ENCODE measurements around the gene COQ8A. TPM values are rescaled to one million over a fixed set of nuclear protein-coding genes. Genes with fewer than 3 reads are reported as not detected.

The COQ8A gene
- polyA plus RNA-seq, 6 donors from 2014 or later, result 35.7 to 63.4 (median 53.9) TPM

DNA sequence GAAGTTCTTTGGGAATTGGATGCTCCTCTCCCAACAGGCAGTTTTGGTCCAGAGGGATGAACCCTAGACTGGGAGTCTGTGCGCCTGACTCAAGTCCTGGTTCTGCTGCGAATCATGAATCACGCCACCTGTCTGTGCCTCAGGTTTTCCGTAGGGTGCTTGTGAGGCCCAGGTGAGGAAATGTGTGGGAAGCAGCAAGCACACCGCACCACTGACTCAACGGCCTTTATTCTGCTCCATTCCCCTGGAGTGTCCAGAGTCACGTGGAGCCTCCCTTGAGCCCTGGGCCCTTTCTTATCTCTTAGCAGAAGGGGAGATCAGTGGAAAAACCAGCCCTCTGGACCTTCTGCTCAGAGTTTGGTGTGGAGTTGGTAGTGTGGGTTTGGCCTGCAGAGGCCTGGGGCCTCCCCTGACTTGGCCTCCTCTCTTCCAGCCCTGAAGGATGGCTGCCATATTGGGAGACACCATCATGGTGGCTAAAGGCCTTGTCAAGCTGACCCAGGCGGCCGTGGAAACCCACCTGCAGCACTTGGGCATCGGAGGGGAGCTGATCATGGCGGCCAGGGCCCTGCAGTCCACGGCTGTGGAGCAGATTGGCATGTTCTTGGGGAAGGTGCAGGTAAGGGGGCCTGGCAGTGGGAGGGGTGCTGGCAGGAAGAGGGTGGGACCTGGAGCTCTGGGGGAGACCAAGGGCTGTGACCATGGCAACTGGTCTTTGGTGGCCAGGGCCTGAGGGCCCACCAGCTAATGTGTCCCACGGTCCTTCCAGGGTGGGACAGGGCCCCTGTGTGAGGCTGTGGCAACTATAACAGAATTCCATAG lies 21.1 kb downstream of the COQ8A start:
- H3K36me3 Mint-ChIP-seq, result peaks cover 0 to 2% of the 10 kb centered on the region in 2 donors
- ATAC-seq (ENCODE audit: low read depth in 2 of 2), result no peak
- H3K4me1 Mint-ChIP-seq, result peaks cover 52 to 68% (median 68%) of the 10 kb centered on the region in 3 donors
- H3K27ac Mint-ChIP-seq, result no peak overlapping the region
- H3K27me3 Mint-ChIP-seq, result no peaks in the 10 kb centered on the region
- H3K4me3 Mint-ChIP-seq, result no peak overlapping the region
- H3K9me3 Mint-ChIP-seq, result peaks cover 0 to 3% (median 0%) of the 10 kb centered on the region in 7 donors
- no peak for DNase-seq

- Mint-ChIP-seq H3K27ac (peak overlapping the region in 5 of 6 donors; percentile 30 to 70 (median 43)), H3K36me3 (peaks cover 9 to 14% of the 10 kb centered on the region in 2 donors), H3K4me3 (peak overlapping the region in 3 of 8 donors; percentile 35 to 80 (median 36)), H3K4me1 (peaks cover 47 to 67% (median 64%) of the 10 kb centered on the region in 3 donors), H3K27me3 (no peaks in the 10 kb centered on the region), H3K9me3 (no peaks in the 10 kb centered on the region)
- DNase-seq (no peak), ATAC-seq (ENCODE audit: low read depth in 2 of 2) (no peak)
These were observed 22.6 kb downstream of the COQ8A start for GRCh38 chr1:226962421-226963391.

DNA sequence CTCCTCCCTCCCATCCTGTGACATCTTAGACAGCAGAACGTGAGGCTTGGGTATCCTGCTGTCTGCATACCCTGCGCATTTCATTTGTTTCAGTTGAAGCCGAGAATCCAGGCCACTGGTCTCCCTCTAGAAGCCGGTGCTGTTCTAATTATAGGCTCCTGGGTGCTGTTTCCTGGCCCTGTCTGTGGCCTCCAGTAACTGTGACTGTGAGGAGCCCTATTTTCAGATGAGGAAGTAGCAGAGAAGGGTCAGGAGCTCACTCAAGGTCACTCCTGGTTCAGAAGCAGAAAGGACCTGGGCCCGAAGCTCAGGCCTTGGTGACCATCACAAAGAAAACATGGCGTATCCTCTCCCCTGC lies 24.0 kb downstream of the COQ8A start:
- DNase-seq (no peak), ATAC-seq (ENCODE audit: low read depth in 2 of 2) (no peak)
- Mint-ChIP-seq H3K4me1 (peaks cover 35 to 57% (median 56%) of the 10 kb centered on the region in 3 donors), H3K27me3 (no peaks in the 10 kb centered on the region), H3K27ac (peak overlapping the region in 5 of 6 donors; percentile 36 to 96 (median 74)), H3K4me3 (peak overlapping the region in 5 of 8 donors; percentile 37 to 84 (median 65)), H3K9me3 (no peaks in the 10 kb centered on the region), H3K36me3 (peaks cover 18 to 22% of the 10 kb centered on the region in 2 donors)

- H3K4me1 Mint-ChIP-seq, result peaks cover 32 to 49% (median 48%) of the 10 kb centered on the region in 3 donors
- peaks cover 0 to 1% (median 0%) of the 10 kb centered on the region in 7 donors for H3K9me3 Mint-ChIP-seq
- H3K4me3 Mint-ChIP-seq, result peak overlapping the region in 1 of 8 donors; percentile 62
- H3K27me3 Mint-ChIP-seq, result no peaks in the 10 kb centered on the region
- DNase-seq, result no peak
- H3K36me3 Mint-ChIP-seq, result peaks cover 26 to 30% of the 10 kb centered on the region in 2 donors
- ATAC-seq (ENCODE audit: low read depth in 2 of 2), result no peak
- peak overlapping the region in 2 of 6 donors; percentile 37 to 65 for H3K27ac Mint-ChIP-seq
These were observed 24.8 kb downstream of the COQ8A start for GRCh38 chr1:226964611-226965486.

DNA sequence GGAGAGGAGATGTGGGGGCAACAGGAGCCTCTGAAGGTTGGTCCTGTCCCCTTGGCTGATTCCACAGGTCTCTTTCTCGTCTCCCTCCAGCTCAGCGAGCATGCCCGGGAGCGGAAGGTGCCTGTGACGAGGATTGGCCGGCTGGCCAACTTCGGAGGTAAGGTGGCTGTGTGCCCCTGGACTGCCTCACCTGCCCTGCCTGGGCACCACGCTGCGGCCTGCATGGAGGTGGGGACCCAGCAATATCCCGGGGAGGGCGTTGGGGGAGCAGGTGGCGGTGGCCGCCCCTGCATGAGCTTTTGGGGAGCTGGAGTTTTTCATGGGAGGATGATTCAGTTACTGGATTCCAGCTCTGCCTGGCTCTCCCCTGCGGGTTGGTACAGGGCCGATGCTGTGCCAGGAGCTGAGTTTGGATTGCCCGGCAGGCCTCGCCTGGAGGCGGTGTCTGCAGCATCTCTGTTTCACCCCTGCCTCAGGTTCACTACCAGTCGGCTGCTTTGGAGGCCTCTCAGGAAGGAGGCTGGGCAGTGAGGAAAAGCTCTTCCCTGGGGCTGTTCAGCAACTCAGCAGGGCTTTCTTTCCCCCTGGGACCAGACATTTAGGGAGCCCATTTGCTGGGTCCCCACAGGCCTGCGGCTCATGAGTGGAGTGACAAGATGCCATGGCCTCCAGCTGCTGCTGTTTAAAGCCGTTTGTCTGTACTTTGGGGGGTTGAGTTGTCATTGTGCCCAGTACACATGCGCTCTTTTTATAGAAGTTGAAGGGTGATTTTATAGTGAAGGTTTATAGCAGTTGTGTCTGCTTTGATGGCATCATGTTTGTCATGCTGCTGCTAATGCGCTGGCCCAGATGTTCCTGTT lies 25.7 kb downstream of the COQ8A start:
- H3K36me3 Mint-ChIP-seq, result peaks cover 28 to 33% of the 10 kb centered on the region in 2 donors
- ATAC-seq (ENCODE audit: low read depth in 2 of 2) (no peak), DNase-seq (no peak)
- peaks cover 0 to 1% (median 0%) of the 10 kb centered on the region in 7 donors for H3K9me3 Mint-ChIP-seq
- no peak overlapping the region for H3K4me3 Mint-ChIP-seq
- peaks cover 29 to 43% (median 42%) of the 10 kb centered on the region in 3 donors for H3K4me1 Mint-ChIP-seq
- H3K27ac Mint-ChIP-seq, result peak overlapping the region in 2 of 6 donors; percentile 24 to 70
- no peaks in the 10 kb centered on the region for H3K27me3 Mint-ChIP-seq

DNA sequence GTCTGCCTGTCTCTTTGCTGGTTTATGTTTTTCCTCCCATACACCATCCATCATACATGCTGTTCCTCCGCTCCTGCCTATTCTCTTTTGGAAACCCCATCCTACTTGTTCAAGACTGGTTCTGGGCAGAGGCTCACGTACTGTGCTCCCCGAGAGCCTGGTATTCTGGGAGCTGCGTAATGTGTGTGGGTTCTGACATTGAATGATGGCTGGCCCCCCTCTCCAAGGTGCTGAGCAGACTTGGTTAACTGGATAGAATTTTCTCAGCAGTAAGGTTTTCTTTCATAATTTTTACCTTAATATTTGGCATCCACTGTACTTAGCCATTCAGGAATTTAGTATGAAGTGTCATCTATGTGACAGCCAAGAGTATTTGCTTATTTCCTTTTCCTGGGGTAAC lies 26.6 kb downstream of the COQ8A start:
- Mint-ChIP-seq H3K27me3 (no peaks in the 10 kb centered on the region), H3K4me1 (peaks cover 31 to 38% (median 35%) of the 10 kb centered on the region in 3 donors), H3K4me3 (no peak overlapping the region), H3K9me3 (peaks cover 0 to 5% (median 3%) of the 10 kb centered on the region in 7 donors), H3K27ac (no peak overlapping the region), H3K36me3 (peaks cover 31 to 37% of the 10 kb centered on the region in 2 donors)
- DNase-seq, result no peak
- ATAC-seq (ENCODE audit: low read depth in 2 of 2), result no peak

DNA sequence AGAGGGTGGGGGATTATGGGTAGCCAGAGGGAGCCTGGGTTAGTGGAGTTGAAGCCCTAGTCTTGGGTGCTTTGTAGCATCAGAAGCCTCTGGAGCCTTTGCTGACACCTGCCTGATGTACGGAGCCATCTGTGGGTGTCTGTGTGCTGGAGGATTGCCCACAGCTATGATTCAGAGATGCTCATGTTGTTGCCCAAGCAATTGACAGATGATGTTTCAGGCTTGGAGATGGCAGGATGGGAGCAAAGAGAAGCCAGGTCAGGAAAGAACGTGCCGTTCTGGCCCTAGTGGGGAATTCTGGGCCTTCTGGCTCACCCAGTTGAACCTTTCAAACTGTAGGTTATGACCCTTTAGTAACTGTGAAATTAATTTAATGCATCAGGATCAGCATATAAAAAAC lies 27.6 kb downstream of the COQ8A start:
- Mint-ChIP-seq H3K27ac (peak overlapping the region in 3 of 6 donors; percentile 24 to 65 (median 24)), H3K27me3 (no peaks in the 10 kb centered on the region), H3K9me3 (peaks cover 0 to 7% (median 6%) of the 10 kb centered on the region in 7 donors), H3K4me3 (no peak overlapping the region), H3K4me1 (peaks cover 30 to 35% (median 30%) of the 10 kb centered on the region in 3 donors), H3K36me3 (peaks cover 36 to 44% of the 10 kb centered on the region in 2 donors)
- no peak for DNase-seq
- no peak for ATAC-seq (ENCODE audit: low read depth in 2 of 2)

DNA sequence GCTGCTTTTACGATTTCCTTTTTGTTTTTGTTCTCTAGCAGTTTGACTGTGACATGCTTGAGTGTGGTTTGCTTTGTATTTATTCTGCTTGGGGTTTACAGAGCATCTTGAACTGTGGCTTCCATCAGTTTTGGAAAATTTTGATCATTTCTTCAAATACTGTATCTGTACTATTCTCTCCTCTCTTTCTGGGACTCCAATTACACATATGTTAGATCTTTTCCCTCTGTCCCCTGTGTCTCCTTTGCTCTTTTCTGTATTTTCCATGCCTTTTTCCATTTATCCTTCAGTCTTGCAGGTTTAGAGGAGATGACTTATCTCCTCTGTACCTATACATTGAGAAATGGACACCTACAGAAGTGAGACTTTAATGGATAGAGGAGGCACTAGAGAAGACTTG lies 31.7 kb downstream of the COQ8A start:
- no peak overlapping the region for H3K4me3 Mint-ChIP-seq
- DNase-seq (no peak), ATAC-seq (ENCODE audit: low read depth in 2 of 2) (no peak)
- H3K9me3 Mint-ChIP-seq, result peaks cover 0 to 7% (median 6%) of the 10 kb centered on the region in 7 donors
- H3K27ac Mint-ChIP-seq, result peak overlapping the region in 2 of 6 donors; percentile 1 to 37
- H3K27me3 Mint-ChIP-seq, result no peaks in the 10 kb centered on the region
- peaks cover 9 to 22% (median 20%) of the 10 kb centered on the region in 3 donors for H3K4me1 Mint-ChIP-seq
- peaks cover 36 to 37% of the 10 kb centered on the region in 2 donors for H3K36me3 Mint-ChIP-seq

DNA sequence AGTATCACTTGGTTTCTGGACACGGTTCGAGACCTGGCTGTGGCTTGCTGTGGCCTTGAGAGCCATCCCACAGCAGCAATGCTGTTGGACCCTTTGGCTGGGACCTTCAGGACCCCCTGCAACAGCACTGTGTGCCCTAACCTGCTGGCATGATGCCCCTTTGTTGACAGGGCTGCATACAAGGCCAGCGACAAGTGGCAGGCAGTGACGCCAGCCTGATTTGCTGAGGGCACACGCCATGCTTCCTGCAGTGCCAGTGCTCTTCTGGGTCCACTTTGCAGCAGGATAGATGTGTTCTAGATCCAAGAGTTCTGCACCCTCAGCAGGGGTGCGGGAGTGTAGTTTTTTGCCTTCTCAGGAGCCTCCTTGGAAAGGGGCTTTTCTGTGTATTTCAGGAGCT lies 32.8 kb downstream of the COQ8A start:
- DNase-seq (no peak), ATAC-seq (ENCODE audit: low read depth in 2 of 2) (no peak)
- H3K36me3 Mint-ChIP-seq, result peaks cover 26 to 30% of the 10 kb centered on the region in 2 donors
- peak overlapping the region in 1 of 6 donors; percentile 40 for H3K27ac Mint-ChIP-seq
- H3K9me3 Mint-ChIP-seq, result peaks cover 0 to 7% (median 6%) of the 10 kb centered on the region in 7 donors
- H3K27me3 Mint-ChIP-seq, result no peaks in the 10 kb centered on the region
- no peak overlapping the region for H3K4me3 Mint-ChIP-seq
- peaks cover 9 to 21% (median 14%) of the 10 kb centered on the region in 3 donors for H3K4me1 Mint-ChIP-seq

GRCh38 chr1:226973371-226973897 lies 33.3 kb downstream of the COQ8A start:
- Mint-ChIP-seq H3K4me1 (peaks cover 9 to 21% (median 13%) of the 10 kb centered on the region in 3 donors), H3K36me3 (peaks cover 24 to 28% of the 10 kb centered on the region in 2 donors), H3K27ac (no peak overlapping the region), H3K27me3 (no peaks in the 10 kb centered on the region), H3K9me3 (peaks cover 0 to 7% (median 6%) of the 10 kb centered on the region in 7 donors), H3K4me3 (no peak overlapping the region)
- no peak for ATAC-seq (ENCODE audit: low read depth in 2 of 2)
- DNase-seq, result no peak

DNA sequence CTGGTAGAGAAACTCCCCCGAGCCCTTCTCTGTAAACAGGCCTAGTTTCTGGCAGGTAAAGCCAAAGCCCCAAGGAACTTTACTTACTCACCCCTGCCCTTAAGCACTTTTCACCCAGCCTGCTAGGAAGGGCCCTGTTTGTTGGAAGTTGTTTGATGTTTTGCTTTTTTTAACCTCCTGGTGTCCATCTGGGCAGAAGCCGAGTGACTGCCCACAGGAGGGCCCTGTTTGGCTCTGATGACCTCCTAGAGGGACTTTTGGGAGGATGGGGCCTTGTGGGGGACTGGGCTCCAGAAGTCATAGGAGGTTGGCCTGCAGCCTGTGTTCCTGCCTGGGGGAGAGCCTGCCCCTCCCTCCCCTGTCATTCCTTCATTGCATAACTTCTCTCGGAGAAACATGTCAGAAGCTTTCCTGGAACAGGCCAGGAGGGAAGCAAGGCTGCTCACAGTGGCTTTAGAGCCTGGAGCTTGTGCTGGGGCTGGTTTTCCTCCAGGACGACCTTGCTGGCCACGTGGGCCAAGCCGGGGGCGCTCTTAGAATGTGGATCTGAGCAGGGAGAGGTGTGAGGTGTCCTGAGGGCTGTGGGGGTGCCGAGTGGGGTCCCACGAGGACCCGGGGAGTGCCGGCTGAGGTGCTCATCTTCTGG lies 33.9 kb downstream of the COQ8A start:
- H3K4me1 Mint-ChIP-seq, result peaks cover 7 to 21% (median 8%) of the 10 kb centered on the region in 3 donors
- peaks cover 18 to 22% of the 10 kb centered on the region in 2 donors for H3K36me3 Mint-ChIP-seq

More for the DNA sequence above, 33.9 kb downstream of the COQ8A start:
- Mint-ChIP-seq H3K9me3 (peaks cover 0 to 7% (median 6%) of the 10 kb centered on the region in 7 donors), H3K27ac (peak overlapping the region in 2 of 6 donors; percentile 45 to 58), H3K4me3 (no peak overlapping the region), H3K27me3 (no peaks in the 10 kb centered on the region)
- DNase-seq (no peak), ATAC-seq (ENCODE audit: low read depth in 2 of 2) (no peak)

Data from naive B cell (primary cell).